ENCODE measurements around the gene IGF2. TPM values are rescaled to one million over a fixed set of nuclear protein-coding genes. Genes with fewer than 3 reads are reported as not detected.

IGF2 gene
- total RNA-seq, 2 experiments from 2014 or later: 0.07 to 0.08 TPM

DNA sequence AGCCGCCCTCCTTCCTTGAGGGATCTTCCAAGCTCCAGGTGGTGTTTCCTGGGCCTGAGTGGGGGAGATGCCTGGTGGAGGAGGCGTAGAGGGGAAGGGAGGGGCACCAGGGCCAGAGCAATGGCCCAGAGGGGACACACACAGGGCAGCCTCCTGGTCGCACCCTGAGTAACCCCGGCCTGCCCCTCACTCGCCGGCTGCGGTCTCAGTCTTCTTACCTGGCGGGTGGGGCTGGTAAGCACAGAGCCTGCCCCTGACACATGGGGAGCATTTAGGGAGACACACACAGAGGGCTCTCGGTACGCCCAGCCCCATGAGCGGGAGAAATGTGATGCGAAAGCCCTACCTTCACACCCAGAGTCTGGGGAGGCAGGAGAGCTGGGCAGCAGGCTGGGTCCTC is 23.9 kb downstream of the IGF2 start:
- Mint-ChIP-seq H3K27me3 (peaks cover 16% of the 10 kb centered on the region), H3K27ac (no peak overlapping the region), H3K36me3 (ENCODE audit: low read depth) (no peaks in the 10 kb centered on the region), H3K4me3 (no peak overlapping the region), H3K9me3 (no peaks in the 10 kb centered on the region), H3K4me1 (no peaks in the 10 kb centered on the region)
- POLR2A ChIA-PET: no interaction called here
- DNase-seq: no peak
- CTCF ChIA-PET: interaction anchor here (1.0 to 1.8 kb wide), 3 partner anchors 17 to 25 kb away, joined by 3 to 5 read pairs (median 5); no protein-coding TSS in a partner anchor

DNA sequence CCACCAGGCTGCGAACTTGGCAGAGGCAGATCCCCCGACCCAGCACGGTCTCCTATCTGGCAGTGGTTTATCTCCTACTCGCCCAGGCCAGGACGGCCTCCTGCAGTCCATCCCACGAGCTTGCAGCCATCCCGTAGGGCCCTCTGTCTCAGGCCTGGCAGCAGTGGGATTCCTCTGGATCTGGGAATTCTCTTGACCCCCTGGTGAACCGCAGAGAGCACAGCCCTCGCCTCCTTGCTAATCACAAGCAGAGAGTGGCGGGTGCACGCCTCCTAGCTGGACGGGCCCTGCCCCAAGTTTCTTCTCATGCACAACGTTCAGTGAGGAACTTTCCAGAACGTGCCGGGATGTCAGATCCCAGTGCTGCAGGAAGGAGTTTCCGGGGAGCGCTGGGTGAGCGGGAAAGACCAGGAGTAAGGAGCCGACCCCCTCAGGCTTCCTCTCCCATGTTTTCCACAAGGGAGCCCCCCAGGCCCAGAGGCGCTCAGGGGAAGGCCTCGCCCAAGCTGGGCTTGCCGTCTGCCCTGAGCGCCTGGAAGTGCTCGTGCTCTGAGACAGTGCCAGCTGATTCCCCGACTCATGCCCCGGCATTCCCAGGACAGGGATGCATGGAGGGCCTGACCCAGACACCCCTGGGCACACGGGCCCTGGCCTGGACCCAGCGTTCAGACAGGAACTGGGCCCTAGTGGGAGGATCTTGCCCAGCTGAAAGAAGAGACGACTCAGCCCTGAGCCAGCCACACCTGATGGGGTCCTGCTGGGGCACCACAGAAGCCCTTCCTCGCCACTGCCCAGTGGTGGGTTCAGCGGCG is 24.6 kb downstream of the IGF2 start:
- Mint-ChIP-seq H3K9me3 (no peaks in the 10 kb centered on the region), H3K27ac (no peak overlapping the region), H3K36me3 (ENCODE audit: low read depth) (no peaks in the 10 kb centered on the region), H3K27me3 (peaks cover 16% of the 10 kb centered on the region), H3K4me1 (no peaks in the 10 kb centered on the region), H3K4me3 (no peak overlapping the region)
- POLR2A ChIA-PET: no interaction called here
- CTCF ChIA-PET: interaction anchor here (1.6 kb wide), 1 partner anchor 16 kb away, joined by 5 read pairs; no protein-coding TSS in a partner anchor
- DNase-seq: no peak

DNA sequence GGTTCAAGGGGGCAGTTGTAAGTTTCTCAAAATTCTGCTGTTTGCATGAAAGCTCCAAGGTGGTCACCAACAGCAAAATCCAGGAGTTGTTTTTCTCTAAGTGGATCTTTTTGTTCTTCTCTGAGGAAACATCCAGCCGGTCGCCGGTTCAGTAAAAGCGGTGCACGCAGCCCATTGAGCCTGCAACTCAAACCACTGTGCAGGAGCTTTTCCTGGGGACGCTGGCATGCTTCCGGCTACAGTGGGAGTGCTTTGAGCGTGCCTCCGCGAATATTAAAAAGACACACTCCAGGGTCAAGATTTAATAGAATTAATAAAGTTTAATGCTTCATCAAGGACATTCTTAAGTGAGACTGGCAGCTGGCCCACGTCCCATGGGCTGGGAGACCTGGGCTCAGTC is 25.4 kb downstream of the IGF2 start:
- CTCF ChIA-PET: no interaction called here
- Mint-ChIP-seq H3K36me3 (ENCODE audit: low read depth) (no peaks in the 10 kb centered on the region), H3K27me3 (peaks cover 16% of the 10 kb centered on the region), H3K4me1 (no peaks in the 10 kb centered on the region), H3K27ac (no peak overlapping the region), H3K9me3 (no peaks in the 10 kb centered on the region), H3K4me3 (no peak overlapping the region)
- no peak for DNase-seq
- POLR2A ChIA-PET: no interaction called here

DNA sequence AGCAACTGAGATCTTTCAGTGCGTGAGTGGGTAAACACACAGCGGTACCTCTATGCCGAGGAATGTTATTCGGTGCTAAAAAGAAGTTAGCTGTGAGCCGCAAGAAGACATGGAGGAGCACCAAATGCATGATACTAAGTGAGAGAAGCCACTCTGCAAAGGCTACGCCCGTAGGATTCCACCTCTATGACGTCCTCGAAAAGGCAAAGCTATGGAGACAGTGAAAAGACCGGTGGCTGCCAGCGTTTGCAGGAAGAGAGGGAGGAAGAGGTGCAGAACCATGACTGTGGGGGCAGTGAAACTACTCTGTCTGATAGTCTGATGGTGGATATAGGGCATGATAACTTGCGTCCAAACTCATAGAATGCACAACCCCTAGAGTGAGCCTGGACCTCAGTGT is 28.7 kb downstream of the IGF2 start:
- ChIA-PET POLR2A (no interaction called here), CTCF (no interaction called here)
- Mint-ChIP-seq H3K27me3 (no peaks in the 10 kb centered on the region), H3K36me3 (ENCODE audit: low read depth) (no peaks in the 10 kb centered on the region), H3K27ac (no peak overlapping the region), H3K4me3 (no peak overlapping the region), H3K4me1 (no peaks in the 10 kb centered on the region), H3K9me3 (no peaks in the 10 kb centered on the region)
- no peak for DNase-seq

DNA sequence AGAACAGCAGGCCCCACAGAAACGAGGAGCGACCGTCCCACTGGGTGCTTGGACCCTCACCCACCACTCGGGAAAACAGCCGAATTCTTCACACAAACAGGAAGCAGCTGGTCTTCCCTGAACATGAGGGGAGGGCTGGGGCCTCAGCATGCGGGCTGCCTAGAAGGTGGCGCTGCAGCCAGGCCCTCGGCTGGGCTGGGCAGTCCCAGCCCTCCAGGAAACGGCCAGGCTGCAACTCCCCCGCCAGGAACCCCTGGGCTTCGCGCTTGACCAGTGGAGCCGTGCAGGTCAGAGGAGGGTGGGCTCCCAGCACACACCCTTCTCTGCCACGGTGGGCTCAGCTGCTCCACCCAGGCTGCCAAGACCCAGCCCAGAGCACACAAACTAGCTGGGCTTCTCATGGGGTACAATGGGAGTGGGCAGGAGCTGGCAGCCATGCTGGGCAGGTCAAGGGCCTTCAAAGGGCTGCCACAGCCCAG is 29.6 kb downstream of the IGF2 start:
- DNase-seq: no peak
- no peak overlapping the region for H3K4me3 Mint-ChIP-seq
- CTCF ChIA-PET: interaction anchor here (0.9 kb wide), 1 partner anchor 42 kb away, joined by 3 read pairs; no protein-coding TSS in a partner anchor
- H3K9me3 Mint-ChIP-seq: no peaks in the 10 kb centered on the region
- no peaks in the 10 kb centered on the region for H3K36me3 Mint-ChIP-seq (ENCODE audit: low read depth)
- H3K4me1 Mint-ChIP-seq: no peaks in the 10 kb centered on the region
- no peaks in the 10 kb centered on the region for H3K27me3 Mint-ChIP-seq
- POLR2A ChIA-PET: no interaction called here
- no peak overlapping the region for H3K27ac Mint-ChIP-seq

DNA sequence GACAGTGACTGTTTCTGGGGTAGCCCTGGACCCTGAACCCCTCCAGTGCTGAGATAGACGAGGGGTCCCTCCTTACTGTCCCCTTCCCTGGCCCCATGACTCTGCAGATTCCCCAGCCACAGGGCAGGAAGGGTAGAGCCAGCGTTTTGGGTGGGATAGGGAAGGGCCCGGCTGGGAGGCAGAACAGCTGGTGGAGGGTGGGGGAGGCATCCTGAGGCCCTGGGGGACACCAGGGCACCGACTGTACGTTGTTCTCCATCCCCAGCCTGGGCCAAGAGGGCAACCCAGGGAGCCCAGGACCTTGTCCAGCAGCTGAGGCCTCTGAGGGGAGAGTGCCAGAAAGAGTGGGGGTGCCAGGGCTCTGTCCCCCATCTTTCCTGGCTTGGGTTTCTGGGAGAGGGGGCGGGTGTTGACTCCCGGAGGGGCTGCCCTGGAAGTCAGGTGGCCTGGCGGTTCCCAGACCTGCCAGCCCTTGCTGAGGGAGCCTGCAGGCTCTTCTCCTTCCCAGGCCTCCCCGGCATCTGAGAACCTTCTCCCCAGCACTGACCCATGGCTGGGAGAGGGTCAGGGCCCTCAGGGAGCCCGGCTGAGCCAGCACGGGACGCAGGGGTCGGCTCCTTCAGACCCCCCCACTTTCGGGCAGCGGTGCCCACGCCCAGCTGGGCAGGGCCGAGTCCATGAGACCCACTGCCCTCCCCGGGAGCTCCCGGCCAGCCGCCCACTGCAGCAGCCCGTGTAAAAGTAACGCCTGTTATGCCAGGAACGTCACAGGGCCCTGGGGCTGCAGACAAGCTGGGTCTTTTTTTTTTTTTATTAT is 30.3 kb downstream of the IGF2 start:
- no peaks in the 10 kb centered on the region for H3K4me1 Mint-ChIP-seq
- ChIA-PET POLR2A (no interaction called here), CTCF (interaction anchor here (1.6 kb wide), 1 partner anchor 19 kb away, joined by 3 read pairs; no protein-coding TSS in a partner anchor)
- H3K9me3 Mint-ChIP-seq: no peaks in the 10 kb centered on the region
- no peaks in the 10 kb centered on the region for H3K27me3 Mint-ChIP-seq
- no peak overlapping the region for H3K27ac Mint-ChIP-seq
- no peaks in the 10 kb centered on the region for H3K36me3 Mint-ChIP-seq (ENCODE audit: low read depth)
- no peak for DNase-seq
- H3K4me3 Mint-ChIP-seq: no peak overlapping the region

DNA sequence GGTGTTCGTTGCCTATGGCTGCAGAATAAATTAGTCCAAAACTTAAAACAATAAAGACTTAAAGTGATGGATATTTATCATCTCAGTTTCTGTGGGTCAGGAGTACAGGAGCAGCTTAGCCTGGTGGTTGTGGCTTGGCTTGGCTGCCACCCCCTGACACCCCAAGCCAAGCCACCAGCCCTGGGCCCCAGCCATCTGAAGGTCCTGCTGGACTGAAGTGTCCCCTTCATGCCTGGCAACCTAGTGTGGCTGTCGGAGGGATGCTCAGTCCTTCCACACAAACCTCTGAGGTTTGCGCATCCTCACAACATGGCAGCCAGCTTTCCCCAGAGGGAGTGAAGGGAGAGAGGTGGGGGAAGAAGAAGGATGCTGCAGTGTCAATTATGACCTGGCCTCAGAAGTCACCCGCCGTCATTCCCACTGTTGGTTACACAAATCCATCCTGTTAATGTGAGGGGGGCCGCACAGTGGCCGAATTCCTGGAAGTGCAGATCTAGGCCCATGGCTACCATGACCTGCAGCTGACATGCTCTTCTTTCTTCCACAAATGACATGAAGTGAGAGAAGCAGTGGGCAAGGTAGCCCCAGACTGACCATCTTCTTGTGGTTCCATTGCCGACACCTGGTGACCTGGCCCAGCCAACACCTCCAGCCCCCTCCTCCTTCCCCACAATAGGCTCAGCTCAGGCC is 31.1 kb downstream of the IGF2 start:
- POLR2A ChIA-PET: no interaction called here
- no peaks in the 10 kb centered on the region for H3K36me3 Mint-ChIP-seq (ENCODE audit: low read depth)
- no peaks in the 10 kb centered on the region for H3K27me3 Mint-ChIP-seq
- H3K27ac Mint-ChIP-seq: no peak overlapping the region
- H3K9me3 Mint-ChIP-seq: no peaks in the 10 kb centered on the region
- CTCF ChIA-PET: interaction anchor here (1.6 kb wide), 1 partner anchor 18 kb away, joined by 3 read pairs; no protein-coding TSS in a partner anchor
- H3K4me3 Mint-ChIP-seq: no peak overlapping the region
- no peak for DNase-seq
- H3K4me1 Mint-ChIP-seq: no peaks in the 10 kb centered on the region

DNA sequence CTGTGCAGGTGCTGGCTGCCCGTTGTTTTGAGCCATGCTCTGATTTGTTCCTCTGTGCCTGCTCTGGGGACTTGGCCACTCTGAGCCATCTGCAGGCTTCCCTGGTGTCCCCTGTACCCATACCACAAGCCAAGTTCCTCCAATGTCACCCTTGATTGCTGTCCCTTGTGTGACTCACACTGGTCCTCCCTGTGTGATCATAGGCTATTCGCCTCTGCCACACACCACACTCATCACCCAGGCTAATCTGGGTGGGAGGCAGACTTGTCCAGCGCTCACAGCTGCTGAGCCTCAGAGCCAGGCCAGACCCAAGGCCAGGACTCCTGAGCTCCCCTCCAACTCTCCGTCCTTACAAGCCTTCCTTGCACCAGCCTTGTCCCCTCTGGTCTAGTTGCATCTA is 31.7 kb downstream of the IGF2 start:
- no peak overlapping the region for H3K27ac Mint-ChIP-seq
- H3K27me3 Mint-ChIP-seq: no peaks in the 10 kb centered on the region
- no peaks in the 10 kb centered on the region for H3K9me3 Mint-ChIP-seq
- CTCF ChIA-PET: interaction anchor here (1.6 kb wide), 1 partner anchor 18 kb away, joined by 3 read pairs; no protein-coding TSS in a partner anchor
- DNase-seq: no peak
- no peak overlapping the region for H3K4me3 Mint-ChIP-seq
- no peaks in the 10 kb centered on the region for H3K4me1 Mint-ChIP-seq
- no peaks in the 10 kb centered on the region for H3K36me3 Mint-ChIP-seq (ENCODE audit: low read depth)
- POLR2A ChIA-PET: no interaction called here

DNA sequence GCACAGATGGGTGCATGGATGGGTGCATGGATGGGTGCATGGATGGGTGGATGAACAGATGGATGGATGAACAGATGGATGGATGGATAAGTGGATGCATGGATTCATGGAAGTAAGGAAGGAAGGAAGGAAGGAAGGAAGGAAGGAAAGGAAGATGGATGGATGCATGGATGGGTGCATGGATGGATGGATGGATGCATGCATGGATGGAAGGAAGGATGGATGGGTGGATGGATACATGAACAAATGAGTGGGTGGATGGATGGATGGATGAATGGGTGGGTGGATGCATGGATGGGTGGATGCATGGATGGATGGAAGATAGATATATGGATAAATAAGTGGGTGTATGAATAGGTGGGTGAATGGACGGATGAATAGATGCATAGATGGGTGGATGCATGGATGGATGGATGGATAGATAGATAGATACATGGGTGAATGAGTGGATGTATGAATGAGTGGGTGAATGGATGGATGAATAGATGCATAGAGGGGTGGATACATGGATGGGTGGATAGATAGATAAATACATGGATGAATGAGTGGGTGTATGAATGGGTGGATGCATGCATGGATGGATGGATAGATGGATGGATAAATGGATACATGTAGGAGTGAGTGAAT is 32.5 kb downstream of the IGF2 start:
- ChIA-PET POLR2A (no interaction called here), CTCF (no interaction called here)
- Mint-ChIP-seq H3K36me3 (ENCODE audit: low read depth) (no peaks in the 10 kb centered on the region), H3K4me1 (no peaks in the 10 kb centered on the region), H3K27me3 (peaks cover 3% of the 10 kb centered on the region), H3K27ac (no peak overlapping the region), H3K9me3 (no peaks in the 10 kb centered on the region), H3K4me3 (no peak overlapping the region)
- no peak for DNase-seq

DNA sequence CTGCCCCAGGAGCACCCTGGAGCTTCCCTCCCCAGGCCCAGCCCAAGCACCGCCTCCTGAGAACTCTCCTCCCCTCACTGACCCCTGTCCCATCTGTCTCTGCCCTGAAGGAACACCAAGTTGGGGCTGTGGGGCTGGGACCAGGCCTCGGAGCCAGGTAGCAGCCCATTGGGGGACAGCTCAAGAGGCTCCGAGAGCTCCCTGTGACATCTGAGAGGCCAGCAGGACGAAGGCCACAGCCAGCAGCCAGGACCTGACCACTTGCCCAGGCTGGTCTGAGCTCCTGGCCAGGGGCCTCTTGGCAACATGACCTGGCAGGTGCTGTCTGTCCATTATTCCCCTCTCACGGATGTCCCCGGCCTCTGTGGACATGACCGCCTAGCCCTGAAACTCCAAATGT is 33.7 kb downstream of the IGF2 start:
- CTCF ChIA-PET: interaction anchor here (1.0 kb wide), 1 partner anchor 30 kb away, joined by 3 read pairs; no protein-coding TSS in a partner anchor
- no peak overlapping the region for H3K4me3 Mint-ChIP-seq
- DNase-seq: no peak
- H3K36me3 Mint-ChIP-seq (ENCODE audit: low read depth): no peaks in the 10 kb centered on the region
- no peaks in the 10 kb centered on the region for H3K4me1 Mint-ChIP-seq
- peaks cover 3% of the 10 kb centered on the region for H3K27me3 Mint-ChIP-seq
- POLR2A ChIA-PET: no interaction called here
- H3K9me3 Mint-ChIP-seq: no peaks in the 10 kb centered on the region
- no peak overlapping the region for H3K27ac Mint-ChIP-seq

DNA sequence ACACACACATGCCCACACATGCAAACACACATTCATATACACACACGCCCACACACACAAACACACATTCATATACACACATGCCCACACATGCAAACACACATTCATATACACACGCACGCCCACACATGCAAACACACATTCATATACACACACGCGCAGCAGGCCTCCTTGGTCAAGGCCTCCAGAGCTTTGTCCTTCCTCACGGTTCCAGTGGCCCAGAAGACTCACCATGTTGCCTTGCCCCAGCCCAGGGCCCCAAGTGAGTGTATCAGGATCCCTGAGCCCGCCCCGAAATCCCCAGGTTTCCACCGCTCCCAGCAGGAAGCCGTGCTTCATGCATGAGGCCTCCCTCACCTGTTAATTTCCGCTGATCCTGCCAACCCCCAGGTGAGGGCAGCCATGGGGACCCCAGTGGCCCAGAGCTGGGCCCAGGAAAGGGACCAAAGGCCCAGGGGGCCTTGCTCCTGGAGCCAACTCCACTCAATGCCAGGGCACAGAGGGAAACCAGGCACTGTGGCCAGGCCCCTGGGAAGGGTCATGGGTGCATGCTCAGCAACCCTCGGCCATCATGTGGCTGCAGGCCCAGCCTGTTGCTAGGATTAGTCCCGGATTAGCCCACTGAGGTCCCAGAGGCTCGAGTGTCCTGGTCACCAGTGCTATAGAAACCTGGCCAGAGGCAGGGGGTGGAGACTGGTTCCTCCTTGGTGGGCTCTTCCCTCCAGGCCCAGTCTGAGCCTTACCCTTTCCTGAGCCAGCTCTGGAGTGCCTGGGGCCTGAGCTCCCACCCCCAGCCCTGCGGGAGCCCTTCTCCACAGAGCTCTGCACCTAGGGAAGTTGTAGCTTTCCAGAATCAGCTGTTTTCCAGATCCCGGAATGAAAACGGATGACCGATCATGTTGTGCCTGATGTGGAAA is 34.4 kb downstream of the IGF2 start:
- no peak overlapping the region for H3K4me3 Mint-ChIP-seq
- no peaks in the 10 kb centered on the region for H3K4me1 Mint-ChIP-seq
- POLR2A ChIA-PET: no interaction called here
- CTCF ChIA-PET: interaction anchor here (1.0 kb wide), 1 partner anchor 31 kb away, joined by 3 read pairs; no protein-coding TSS in a partner anchor
- peaks cover 3% of the 10 kb centered on the region for H3K27me3 Mint-ChIP-seq
- no peak for DNase-seq
- no peaks in the 10 kb centered on the region for H3K36me3 Mint-ChIP-seq (ENCODE audit: low read depth)
- no peak overlapping the region for H3K27ac Mint-ChIP-seq
- no peaks in the 10 kb centered on the region for H3K9me3 Mint-ChIP-seq
